Osteoblast (primary cell): ENCODE data around the gene CDR2L. TPM values are rescaled to one million over a fixed set of nuclear protein-coding genes. Genes with fewer than 3 reads are reported as not detected.

Experiments
- DNase-seq: peaks from one replicate; pipeline ENCODE4 v3.0.0; 2011; ENCODE audit warnings: low spot score, mixed read lengths; ENCODE audit not compliant: insufficient read length; ENCODE audit errors: missing footprints
- H2AFZ ChIP-seq: 2 replicates; pipeline ENCODE4 v1.6.0; 2011; ENCODE audit warnings: mild to moderate bottlenecking, low read length
- H3K27ac ChIP-seq: 2 replicates; pipeline ENCODE4 v1.5.1; 2011; ENCODE audit warnings: mild to moderate bottlenecking, low read depth, low read length, moderate library complexity
- H3K27me3 ChIP-seq: 2 replicates; pipeline ENCODE4 v1.6.0; 2012; ENCODE audit warnings: mild to moderate bottlenecking, control low read depth, inconsistent platforms, low read length, moderate library complexity; ENCODE audit not compliant: insufficient read depth
- H3K36me3 ChIP-seq: 2 replicates; pipeline ENCODE4 v1.5.1; 2011; ENCODE audit warnings: mild to moderate bottlenecking, low read length, control low read depth, moderate library complexity; ENCODE audit not compliant: insufficient read depth
- H3K4me1 ChIP-seq: 2 replicates; pipeline ENCODE4 v1.5.1; 2011; ENCODE audit warnings: mild to moderate bottlenecking, low read length, control low read depth, moderate library complexity; ENCODE audit not compliant: insufficient read depth
- H3K4me2 ChIP-seq: 2 replicates; pipeline ENCODE4 v1.6.0; 2011; ENCODE audit warnings: mild to moderate bottlenecking, low read length; ENCODE audit not compliant: insufficient read depth
- H3K4me3 ChIP-seq: fragments of 200-600 bp; sonication (generic); 3 replicates; pipeline ENCODE4 v1.5.1; 2012; ENCODE audit warnings: mild to moderate bottlenecking, low read length, inconsistent platforms; ENCODE audit not compliant: insufficient read depth
- H3K79me2 ChIP-seq: 2 replicates; pipeline ENCODE4 v1.6.0; 2012; ENCODE audit warnings: mild to moderate bottlenecking, low read length, control low read depth, inconsistent platforms; ENCODE audit not compliant: insufficient read depth
- H3K9me3 ChIP-seq: 2 replicates; pipeline ENCODE4 v1.5.1; 2011; ENCODE audit warnings: low read depth, low read length, control low read depth
- H4K20me1 ChIP-seq: 2 replicates; pipeline ENCODE4 v1.6.0; 2012; ENCODE audit warnings: mild to moderate bottlenecking, low read length, control low read depth; ENCODE audit not compliant: insufficient read depth
- CTCF ChIP-seq: IDR thresholded peaks from 2 replicates; pipeline ENCODE4 v1.5.1; 2011; ENCODE audit warnings: mild to moderate bottlenecking, low read depth, low read length, moderate library complexity; ENCODE audit errors: extremely low read depth
- small RNA-seq: library from RNA; depleted of rRNA; stranded (forward); fragments of <200 nt; gene quantifications from one replicate; pipeline ENCODE3, GENCODE V24; 2012
- total RNA-seq: library from RNA; depleted of rRNA; stranded (reverse); fragments of >200 nt; gene quantifications from 2 replicates; pipeline ENCODE4 v1.2.3, GENCODE V29; 2012

Gene CDR2L
- total RNA-seq, 1 donor, result 16.6 TPM

- no peaks in the 10 kb centered on the region for H3K9me3 ChIP-seq
- H3K36me3 ChIP-seq, result peaks cover 24% of the 10 kb centered on the region
- DNase-seq, result peak; percentile 63
- H3K4me1 ChIP-seq, result peaks cover 18% of the 10 kb centered on the region
- H3K79me2 ChIP-seq, result peaks cover 47% of the 10 kb centered on the region
- H2AFZ ChIP-seq, result no peak overlapping the region
- TF ChIP-seq CTCF, result no peak
- H3K4me3 ChIP-seq, result peak overlapping the region; percentile 100
- peaks cover 3% of the 10 kb centered on the region for H4K20me1 ChIP-seq
- H3K27me3 ChIP-seq, result no peaks in the 10 kb centered on the region
- H3K27ac ChIP-seq, result peak overlapping the region; percentile 53
- H3K4me2 ChIP-seq, result peak overlapping the region; percentile 88
These were observed 60.9 kb downstream of the CDR2L start for GRCh38 chr17:75048249-75048878.

GRCh38 chr17:75049057-75049456, 61.6 kb downstream of the CDR2L start:
- Histone ChIP-seq H2AFZ (no peak overlapping the region), H3K4me3 (no peak overlapping the region)
- DNase-seq, result no peak

GRCh38 chr17:75049706-75050105, 62.3 kb downstream of the CDR2L start:
- Histone ChIP-seq H2AFZ (no peak overlapping the region), H3K79me2 (peaks cover 38% of the 10 kb centered on the region), H3K4me1 (peaks cover 18% of the 10 kb centered on the region), H4K20me1 (peaks cover 3% of the 10 kb centered on the region), H3K4me3 (no peak overlapping the region), H3K27ac (no peak overlapping the region), H3K4me2 (no peak overlapping the region), H3K9me3 (no peaks in the 10 kb centered on the region), H3K27me3 (no peaks in the 10 kb centered on the region), H3K36me3 (peaks cover 33% of the 10 kb centered on the region)
- DNase-seq, result peak; percentile 31
- TF ChIP-seq CTCF, result no peak

More at GRCh38 chr17:75049057-75049456, 61.6 kb downstream of the CDR2L start:
- H3K36me3 ChIP-seq, result peaks cover 31% of the 10 kb centered on the region
- peak overlapping the region; percentile 88 for H3K4me2 ChIP-seq
- peaks cover 3% of the 10 kb centered on the region for H4K20me1 ChIP-seq
- H3K27ac ChIP-seq, result peak overlapping the region; percentile 3
- peaks cover 18% of the 10 kb centered on the region for H3K4me1 ChIP-seq
- H3K27me3 ChIP-seq, result no peaks in the 10 kb centered on the region
- H3K9me3 ChIP-seq, result no peaks in the 10 kb centered on the region
- H3K79me2 ChIP-seq, result peaks cover 42% of the 10 kb centered on the region
- TF ChIP-seq CTCF, result no peak

- Histone ChIP-seq H3K27ac (no peak overlapping the region), H3K4me1 (peaks cover 14% of the 10 kb centered on the region), H3K36me3 (peaks cover 45% of the 10 kb centered on the region), H2AFZ (no peak overlapping the region), H3K9me3 (no peaks in the 10 kb centered on the region), H3K4me3 (no peak overlapping the region), H3K27me3 (no peaks in the 10 kb centered on the region), H4K20me1 (peaks cover 2% of the 10 kb centered on the region), H3K4me2 (no peak overlapping the region), H3K79me2 (peaks cover 23% of the 10 kb centered on the region)
- TF ChIP-seq CTCF, result no peak
- peak; percentile 38 for DNase-seq
These were observed 64.5 kb downstream of the CDR2L start for GRCh38 chr17:75051941-75052340.

Small RNA genes lying within 50 kb of the gene (small RNA-seq; reads per million reads assigned to genes)
- gene RN7SL573P (not detected), gene RNU6-362P (not detected)

Other genes with a start within 250 kb of the CDR2L start
- gene NHERF1, start 239.0 kb upstream of the CDR2L start, total RNA-seq, result 15.9 and 22.1 TPM in 2 replicates
- gene NAT9, start 211.3 kb upstream of the CDR2L start, total RNA-seq, result 33.0 and 35.1 TPM in 2 replicates
- 0.29 and 0.72 TPM in 2 replicates for gene GRIN2C, start 127.7 kb upstream of the CDR2L start, total RNA-seq
- 23.5 and 25.9 TPM in 2 replicates for gene FDXR, start 114.6 kb upstream of the CDR2L start, total RNA-seq
- not detected in 2 replicates for gene FADS6, start 94.0 kb upstream of the CDR2L start, total RNA-seq
- gene USH1G, start 64.4 kb upstream of the CDR2L start, total RNA-seq, result not detected in 2 replicates
- not detected in 2 replicates for gene OTOP2, start 63.4 kb upstream of the CDR2L start, total RNA-seq
- not detected in 2 replicates for gene OTOP3, start 51.7 kb upstream of the CDR2L start, total RNA-seq
- gene HID1, start 14.9 kb upstream of the CDR2L start, total RNA-seq, result 0.36 TPM in 1 of 2 replicates, not detected in the other
- 21.2 and 23.5 TPM in 2 replicates for gene MRPL58, start 25.0 kb downstream of the CDR2L start, total RNA-seq
- gene ATP5PD, start 59.3 kb downstream of the CDR2L start, total RNA-seq, result 240 and 278 TPM in 2 replicates
- 19.7 and 20.3 TPM in 2 replicates for gene KCTD2, start 59.6 kb downstream of the CDR2L start, total RNA-seq
- 16.3 and 19.2 TPM in 2 replicates for gene SLC16A5, start 100.3 kb downstream of the CDR2L start, total RNA-seq
- 3.2 and 3.3 TPM in 2 replicates for gene ARMC7, start 122.3 kb downstream of the CDR2L start, total RNA-seq
- gene NT5C, start 144.1 kb downstream of the CDR2L start, total RNA-seq, result 48.1 and 53.9 TPM in 2 replicates
- 55.7 and 60.8 TPM in 2 replicates for gene JPT1, start 166.9 kb downstream of the CDR2L start, total RNA-seq
- gene SUMO2, start 195.3 kb downstream of the CDR2L start, total RNA-seq, result 92.6 and 96.4 TPM in 2 replicates
- gene NUP85, start 218.0 kb downstream of the CDR2L start, total RNA-seq, result 26.4 and 26.5 TPM in 2 replicates